Fibroblast of skin of right biceps (primary cell): ENCODE measurements around the gene ZNF615.
"Not testable (repeated sequence)": the region's sequence is repeated elsewhere in the genome, so short reads cannot be mapped to it uniquely, and the experiment has no call there.

ENCODE experiments used
- DNase-seq: peaks from one replicate; pipeline ENCODE4 v3.0.0-alpha.2; 2013

Gene ZNF615

DNA sequence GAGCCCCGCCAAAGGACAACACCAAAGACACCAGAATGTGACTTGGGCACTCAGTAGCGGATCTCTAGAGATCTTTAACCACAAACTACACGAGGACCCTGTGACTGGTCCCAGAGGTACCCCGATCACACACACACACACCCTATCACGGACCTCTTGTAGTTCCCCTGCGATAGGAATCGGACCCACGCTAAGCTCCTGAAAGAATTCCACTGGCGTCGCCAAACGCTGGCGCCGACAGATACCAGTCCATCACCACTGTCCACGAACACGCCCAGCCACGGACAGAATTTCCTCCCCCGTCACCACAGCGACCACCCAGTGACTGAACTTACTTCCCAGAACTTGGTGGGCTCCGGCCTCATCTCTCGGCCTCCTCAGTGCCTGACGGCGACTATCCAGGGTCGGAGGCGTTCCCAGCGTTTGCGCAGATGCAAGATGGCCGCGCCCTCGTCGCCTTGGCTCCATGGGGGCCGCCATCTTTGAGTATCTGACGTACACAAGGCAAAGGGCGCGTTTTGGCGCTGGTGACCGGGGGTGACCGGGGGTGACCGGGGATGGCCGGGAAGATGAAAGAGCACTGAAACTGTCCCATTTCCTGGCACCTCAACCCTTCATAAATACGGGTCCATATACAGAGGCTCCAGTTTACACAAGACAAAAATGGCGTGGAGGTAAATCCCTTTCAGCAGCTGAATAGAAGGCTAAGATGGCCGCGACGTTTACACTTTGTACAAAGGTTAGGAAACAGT is at the start of gene ZNF615:
ZNF615 (minus strand) TSS at position 406 of the 752 bp plus-strand sequence. CDS start 4,500 bp downstream, outside the sequence.
- DNase-seq = peak; percentile 87

DNA sequence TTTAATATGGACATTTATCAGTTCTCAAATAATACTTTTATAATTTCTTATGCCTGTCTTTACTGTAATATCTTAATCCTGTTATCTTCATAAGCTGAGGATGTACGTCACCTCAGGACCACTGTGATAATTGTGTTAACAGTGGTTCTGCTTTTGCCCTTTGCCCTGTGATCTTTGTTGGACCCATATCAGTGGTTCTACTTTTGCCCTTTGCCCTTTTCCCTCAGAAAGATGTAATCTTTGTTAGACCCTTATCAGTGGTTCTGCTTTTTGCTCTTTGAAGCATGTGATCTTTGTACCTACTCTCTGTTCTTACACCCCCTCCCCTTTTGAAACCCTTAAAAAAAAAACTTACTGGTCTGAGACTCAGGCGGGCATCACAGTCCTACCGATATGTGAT is 48.5 kb upstream of the ZNF615 start:
- not testable (repeated sequence) for DNase-seq

DNA sequence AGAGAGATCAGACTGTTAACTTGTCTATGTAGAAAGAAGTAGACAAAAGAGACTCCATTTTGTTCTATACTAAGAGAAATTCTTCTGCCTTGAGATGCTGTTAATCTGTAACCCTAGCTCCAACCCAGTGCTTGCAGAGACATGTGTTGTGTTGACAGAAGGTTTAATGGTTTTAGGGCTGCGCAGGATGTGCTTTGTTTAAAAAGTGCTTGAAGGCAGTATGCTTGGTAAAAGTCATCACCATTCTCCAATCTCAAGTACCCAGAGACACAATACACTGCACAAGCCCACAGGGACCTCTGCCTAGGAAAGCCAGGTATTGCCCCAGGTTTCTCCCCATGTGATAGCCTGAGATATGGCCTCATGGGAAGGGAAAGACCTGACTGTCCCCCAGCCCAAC is 43.7 kb upstream of the ZNF615 start:
- DNase-seq = not testable (repeated sequence)

DNA sequence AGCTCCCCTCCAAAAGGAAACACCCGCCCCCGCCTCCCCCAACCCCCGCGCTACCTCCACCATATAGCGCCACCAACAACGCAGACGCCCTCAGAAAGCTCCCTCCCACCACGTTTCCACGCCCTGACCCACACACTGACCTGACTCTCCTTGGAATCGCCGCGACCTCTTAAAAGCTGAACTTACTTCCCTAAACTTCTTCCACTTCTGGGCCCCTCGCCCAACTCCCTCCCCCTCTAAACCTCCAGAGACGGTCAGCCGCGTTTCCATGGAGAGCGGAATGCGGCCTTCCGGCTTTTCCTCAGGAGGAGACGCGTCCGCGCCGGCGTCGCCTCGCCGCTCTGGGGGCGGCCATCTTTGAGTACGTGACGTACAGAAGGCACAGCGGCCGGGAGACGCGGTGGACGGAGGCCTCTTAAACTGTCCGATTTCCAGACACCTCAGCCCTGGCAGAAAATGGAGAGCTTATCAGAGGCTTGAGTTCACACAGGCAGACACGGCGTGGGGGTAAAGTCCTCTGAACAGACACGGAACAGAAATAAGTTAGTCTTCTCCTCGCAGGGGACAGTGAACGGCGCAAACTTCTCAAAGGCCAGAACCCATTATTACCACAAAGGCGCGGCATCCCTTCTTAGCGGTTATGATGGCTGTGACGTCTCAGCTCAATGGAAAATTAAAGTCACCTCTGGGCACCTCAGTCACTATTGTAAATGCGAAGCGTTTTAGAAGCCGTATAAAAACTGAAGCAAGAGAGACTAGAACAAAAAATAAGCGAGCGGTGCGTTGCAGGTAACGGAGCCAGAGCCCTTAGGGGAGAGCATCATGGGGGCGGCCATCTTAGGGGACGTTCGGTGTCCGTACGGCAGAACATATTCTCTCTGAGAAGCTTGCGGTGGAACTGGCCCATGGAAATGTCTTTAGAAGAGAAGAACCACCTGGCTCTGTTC is 40.8 kb upstream of the ZNF615 start, which contains the start of gene ZNF432:
ZNF432 (minus strand) TSS at position 284 of the 947 bp plus-strand sequence. CDS start 1,970 bp downstream, outside the sequence.
- peak; percentile 93 for DNase-seq

DNA sequence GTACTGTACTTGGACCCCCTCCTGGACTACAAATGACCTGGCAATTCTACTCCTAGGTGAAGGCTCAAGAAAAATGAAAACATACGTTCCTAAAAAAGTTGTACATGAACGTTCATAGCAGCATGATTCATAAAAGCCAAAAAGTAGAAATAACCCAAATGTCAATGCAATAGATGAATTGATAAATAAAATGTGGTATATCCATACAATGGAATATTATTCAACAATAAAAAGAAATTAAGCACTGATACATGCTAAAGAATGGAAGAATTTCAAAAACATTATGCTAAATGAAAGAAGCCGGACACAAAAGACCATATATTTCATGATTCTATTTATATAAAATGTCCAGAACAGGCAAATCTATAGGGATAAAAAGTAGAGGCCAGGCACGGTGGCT is 31.2 kb upstream of the ZNF615 start:
- DNase-seq = no peak

DNA sequence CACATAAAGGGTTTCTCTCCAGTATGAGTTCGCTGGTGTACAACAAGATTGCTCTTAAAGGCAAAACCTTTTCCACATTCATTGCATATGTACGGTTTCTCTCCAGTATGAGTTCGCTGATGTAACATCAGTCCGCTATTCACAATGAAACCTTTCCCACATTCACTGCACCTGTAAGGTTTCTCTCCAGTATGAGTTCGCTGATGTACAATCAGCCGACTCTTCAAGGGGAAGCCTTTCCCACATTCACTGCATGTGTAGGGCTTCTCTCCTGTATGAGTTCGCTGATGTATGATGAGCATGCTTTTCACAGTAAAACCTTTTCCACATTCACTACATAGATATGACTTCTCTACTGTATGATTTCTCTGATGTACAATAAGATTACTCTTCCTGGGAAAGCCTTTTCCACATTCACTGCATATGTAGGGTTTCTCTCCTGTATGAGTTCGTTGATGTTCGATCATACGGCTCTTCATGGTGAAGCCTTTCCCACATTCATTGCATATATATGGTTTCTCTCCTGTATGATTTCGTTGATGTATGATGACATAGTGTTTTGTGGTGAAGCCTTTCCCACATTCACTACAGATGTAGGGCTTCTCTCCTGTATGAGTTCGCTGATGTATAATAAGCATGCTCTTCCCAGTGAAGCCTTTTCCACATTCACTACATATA is 26.2 kb upstream of the ZNF615 start:
- peak; percentile 14 for DNase-seq

DNA sequence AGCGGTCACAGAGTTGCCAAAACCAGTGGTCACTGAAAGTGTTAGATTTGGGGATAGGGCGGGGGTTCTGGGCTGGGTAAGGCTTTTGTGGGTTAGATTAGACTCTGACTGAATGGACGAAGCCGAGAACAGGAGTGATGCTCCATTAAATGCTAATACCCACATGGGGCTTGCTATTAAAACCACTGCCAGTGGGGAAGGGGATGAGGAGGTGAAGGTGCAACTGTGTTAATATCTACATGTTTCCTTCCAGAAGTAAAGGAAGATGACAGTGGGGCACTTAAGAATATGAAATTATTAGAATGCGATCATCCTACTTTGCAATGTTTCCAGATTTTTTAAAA is 20.7 kb upstream of the ZNF615 start:
- no peak for DNase-seq

DNA sequence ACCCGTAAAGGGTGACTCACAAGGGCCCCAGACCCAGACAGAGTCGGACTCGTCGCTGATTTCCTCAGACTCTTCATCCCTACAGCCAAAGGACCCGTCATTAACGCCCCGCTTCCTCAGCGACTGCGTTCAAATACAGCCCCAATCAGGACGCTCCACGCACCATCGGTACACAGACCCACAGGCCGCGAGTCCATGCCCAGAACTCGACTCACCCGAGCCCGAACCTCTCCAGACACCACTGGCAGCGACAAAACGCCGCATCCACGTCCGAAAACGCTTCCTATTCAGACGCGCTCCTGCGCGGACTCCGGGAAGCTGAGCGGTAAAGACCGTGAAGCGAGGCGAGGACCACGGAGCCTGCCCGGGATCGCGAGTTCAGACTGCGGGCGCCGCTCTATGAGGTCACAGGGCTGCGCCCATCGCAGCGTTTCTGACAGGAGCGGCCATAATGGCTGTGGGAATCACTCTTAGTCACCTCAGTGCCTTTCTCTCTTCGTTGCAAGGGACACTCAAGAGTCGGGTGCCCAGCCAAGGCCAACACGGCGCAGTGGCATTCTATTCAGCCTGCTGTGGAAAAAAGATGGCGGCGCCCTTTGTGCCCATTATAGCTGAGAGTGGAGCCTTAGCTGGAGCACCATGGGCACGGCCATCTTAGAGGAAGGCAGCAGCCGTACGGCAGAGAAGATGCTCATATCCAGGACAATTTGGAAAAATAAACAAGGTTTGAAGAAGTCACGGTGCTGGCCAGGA is 20.2 kb upstream of the ZNF615 start, which contains the start of gene ZNF614:
ZNF614 (minus strand) TSS at position 353 of the 753 bp plus-strand sequence. CDS start 2,634 bp downstream, outside the sequence.
- peak; percentile 88 for DNase-seq

DNA sequence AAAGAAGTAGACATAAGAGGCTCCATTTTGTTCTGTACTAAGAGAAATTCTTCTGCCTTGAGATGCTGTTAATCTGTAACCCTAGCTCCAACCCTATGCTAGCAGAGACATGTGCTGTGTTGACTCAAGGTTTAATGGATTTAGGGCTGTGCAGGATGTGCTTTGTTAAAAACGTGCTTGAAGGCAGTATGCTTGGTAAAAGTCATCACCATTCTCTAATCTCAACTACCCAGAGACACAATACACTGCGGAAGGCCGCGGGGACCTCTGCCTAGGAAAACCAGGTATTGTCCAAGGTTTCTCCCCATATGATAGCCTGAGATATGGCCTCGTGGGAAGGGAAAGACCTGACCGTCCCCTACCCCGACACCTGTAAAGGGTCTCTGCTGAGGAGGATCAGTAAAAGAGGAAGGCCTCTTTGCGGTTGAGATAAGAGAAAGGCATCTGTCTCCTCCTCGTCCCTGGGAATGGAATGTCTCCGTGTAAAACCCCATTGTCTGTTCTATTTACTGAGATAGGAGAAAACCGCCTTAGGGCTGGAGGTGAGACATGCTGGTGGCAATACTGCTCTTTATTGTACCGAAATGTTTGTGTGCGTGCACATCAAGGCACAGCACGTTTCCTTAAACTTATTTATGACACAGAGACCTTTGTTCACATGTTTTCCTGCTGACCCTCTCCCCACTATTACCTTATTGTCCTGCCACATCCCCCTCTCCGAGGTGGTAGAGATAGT is 18.4 kb upstream of the ZNF615 start:
- DNase-seq = not testable (repeated sequence)

DNA sequence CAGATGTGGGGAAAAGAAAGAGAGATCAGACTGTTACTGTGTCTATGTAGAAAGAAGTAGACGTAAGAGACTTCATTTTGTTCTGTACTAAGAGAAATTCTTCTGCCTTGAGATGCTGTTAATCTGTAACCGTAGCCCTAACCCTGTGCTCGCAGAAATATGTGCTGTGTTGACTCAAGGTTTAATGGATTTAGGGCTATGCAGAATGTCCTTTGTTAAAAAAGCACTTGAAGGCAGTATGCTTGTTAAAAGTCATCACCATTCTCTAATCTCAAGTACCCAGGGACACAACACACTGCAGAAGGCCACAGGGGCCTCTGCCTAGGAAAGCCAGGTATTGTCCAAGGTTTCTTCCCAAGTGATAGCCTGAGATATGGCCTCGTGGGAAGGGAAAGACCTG is 16.5 kb upstream of the ZNF615 start:
- DNase-seq = not testable (repeated sequence)

DNA sequence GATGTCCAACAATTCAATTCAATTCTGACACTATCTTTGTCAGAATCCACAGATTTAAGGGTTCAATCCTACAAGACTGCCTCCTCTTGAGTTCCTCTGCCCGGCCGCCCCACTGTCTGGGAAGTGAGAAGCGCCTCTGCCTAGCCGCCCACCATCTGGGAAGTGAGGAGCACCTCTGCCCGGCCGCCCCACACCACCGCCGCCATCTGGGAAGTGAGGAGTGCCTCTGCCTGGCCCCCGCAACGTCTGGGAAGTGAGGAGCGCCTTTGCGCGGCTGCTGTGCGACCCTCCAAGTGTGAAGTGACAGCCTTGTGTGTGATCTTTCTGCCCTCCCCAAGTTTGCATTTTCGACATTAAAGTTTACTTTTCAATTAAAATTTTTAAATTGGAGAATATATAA is 14.2 kb upstream of the ZNF615 start:
- DNase-seq = no peak

DNA sequence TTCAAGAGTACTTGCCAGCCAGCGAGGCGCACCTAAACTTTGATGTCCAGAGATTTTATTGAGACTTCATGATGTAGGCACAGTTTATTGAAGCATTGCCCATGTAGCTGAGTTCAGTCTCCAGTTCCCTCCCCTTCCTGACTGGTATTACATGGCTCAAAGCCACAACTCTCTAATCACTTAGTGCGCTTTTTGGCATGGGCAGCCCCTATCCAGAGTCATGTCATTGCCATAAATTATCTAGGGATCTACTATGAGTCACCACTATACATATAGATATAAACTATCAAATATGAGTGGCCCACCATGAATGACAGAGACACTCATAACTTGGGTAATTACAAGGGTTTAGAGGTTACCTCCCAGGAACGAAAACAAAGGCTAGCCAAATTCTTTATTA is 12.5 kb upstream of the ZNF615 start:
- DNase-seq = no peak

DNA sequence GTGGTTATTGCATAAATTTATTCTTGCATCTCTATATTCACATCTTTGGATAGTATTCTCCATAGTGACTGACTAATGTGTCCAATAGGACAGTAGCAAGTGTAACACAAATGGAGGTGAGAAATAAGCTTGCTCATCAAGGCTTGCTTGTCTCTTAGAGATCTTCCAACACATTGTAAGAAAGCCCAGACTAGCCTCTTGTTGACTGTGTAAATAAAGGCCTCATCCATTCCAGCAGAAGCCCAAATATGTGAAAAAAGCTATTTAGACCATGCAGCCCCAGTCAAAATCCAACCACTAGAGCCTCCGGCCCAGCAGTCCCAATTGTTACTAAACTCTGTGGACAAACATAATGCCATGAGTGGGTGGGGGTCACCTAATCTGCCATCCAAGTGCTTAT is 2.7 kb upstream of the ZNF615 start:
- DNase-seq = no peak

DNA sequence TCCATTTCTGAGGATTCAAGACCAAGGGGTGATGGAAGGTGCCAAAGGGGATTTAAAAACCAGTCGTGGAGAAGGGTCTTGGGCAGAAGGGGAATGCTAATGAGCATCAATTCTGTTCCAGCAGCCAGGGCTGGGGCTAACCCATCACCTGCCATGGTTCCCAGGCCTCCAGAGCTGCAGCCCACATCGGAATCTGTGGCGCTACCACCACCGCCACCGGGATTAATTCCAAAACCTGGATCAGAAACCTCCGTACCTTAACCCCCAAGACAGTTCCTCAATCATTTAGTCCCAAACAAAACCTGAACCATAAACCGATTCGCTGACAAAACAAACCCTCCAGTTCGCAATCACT is 583 bp downstream of the ZNF615 start:
- DNase-seq = peak; percentile 3

DNA sequence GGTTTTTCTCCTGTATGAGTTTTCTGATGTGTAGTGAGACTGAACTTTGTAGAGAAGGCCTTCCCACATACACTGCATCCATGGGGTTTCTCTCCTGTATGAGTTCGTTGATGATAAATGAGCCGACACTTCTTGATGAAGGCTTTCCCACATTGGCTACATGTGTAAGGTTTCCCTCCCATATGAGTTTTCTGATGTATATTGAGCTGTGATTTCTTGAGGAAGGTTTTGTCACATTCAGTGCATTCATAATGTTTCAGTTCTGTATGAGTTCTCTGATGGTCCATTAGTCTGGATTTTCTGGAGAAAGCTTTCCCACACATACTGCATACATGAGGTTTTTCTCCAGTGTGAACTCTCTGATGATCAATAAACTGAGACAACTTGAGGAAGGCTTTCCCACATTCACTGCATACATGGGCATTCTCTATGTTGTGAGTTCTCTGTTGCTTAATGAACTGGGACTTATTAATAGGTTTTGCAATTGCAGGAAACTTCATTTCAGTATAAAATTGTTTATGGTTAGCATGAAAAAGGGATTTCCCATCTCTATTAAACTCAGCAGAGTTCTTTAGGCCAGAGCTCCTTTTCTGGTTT is 13.9 kb downstream of the ZNF615 start:
- DNase-seq = no peak

DNA sequence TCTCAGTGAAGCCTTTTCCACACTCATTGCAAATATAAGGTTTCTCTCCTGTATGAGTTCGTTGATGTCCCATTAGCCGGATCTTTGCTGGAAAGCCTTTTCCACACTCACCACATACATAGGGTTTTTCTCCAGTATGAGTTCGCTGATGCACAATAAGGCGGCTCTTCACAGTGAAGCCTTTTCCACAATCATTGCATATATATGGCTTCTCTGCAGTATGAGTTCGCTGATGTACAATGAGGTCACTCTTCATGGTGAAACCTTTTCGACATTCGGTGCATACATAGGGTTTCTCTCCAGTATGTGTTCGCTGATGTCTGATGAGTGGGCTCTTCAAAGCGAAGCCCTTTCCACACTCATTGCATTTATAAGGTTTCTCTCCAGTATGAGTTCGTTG is 14.6 kb downstream of the ZNF615 start:
- DNase-seq = no peak

DNA sequence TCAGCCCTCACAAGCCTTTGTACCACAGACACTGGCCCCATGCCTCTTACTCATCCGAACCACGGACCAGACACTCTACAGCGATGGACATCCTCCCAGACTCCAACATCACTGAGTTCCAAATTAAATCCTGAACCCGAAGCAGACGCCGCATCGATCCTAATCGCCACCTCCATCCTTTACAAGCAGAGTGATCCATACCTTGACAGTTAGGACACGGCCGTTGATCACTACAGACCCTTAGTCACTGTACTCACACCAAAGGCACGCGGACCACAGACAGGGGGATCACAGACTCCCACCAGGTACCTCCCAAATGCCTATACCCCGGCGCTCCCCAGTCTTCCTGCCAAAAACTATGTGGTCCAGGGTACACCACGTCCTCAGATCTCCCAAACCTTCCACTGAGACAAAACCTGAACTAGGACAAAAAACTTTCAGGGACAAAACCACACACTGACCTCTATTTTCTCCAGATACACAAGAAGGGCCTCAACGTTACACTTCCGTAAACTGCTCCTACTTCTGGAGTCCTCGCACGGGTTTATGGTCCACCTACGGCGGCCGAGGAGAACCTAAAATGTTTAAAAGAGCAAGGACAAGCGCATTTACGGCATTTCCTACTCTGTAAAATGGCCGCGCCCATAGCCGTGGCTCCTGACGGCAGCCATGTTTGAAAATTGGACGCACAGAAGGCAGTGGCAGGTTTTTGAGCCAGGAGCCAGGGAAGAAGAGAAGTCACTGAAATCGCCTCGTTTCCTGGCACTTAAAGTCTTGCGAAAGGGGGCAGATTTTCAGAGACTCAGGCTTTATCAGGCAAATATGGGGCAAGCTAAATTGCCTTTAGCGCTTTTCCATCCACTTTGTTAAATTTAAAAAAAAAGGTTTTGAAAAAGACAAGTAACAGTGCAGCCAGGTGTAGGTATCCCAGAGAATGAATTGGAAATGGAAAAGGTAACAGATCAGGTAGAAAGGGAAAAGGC is 21.4 kb downstream of the ZNF615 start, which contains the start of gene ZNF350:
ZNF350 (minus strand) TSS at position 532 of the 983 bp plus-strand sequence. CDS start 12,480 bp downstream, outside the sequence.
- peak; percentile 95 for DNase-seq

DNA sequence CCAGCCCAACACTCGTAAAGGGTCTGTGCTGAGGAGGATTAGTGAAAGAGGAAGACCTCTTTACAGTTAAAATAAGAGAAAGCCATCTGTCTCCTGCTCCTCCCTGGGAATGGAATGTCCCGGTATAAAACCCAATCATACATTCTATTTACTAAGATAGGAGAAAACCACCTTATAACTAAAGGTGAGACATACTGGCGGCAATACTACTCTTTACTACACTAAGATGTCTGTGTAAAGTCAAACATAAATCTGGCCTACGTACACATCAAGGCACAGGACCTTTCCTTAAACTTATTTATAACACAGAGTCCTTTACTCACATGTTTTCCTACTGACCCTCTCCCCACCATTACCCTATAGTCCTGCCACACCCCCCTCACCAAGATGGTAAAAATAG is 24.6 kb downstream of the ZNF615 start:
- DNase-seq = no peak

DNA sequence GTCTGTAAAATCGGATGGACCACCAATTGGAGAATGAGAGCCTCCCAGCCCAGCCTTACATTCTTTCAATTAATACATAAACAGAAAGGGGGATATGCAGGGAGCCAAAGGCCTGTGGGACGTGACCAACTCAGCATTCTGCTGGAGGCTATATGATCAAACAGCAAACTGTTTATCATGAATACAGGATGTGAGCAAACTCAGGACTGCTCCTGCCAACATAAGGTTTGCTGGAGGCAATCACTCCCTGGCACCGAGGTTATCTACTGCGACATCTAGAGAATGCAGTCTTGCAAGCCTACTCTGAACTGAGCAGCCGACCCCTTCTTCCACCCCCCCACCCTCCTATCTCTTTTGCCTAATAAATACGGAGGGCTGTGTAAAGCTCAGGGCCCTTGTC is 27.1 kb downstream of the ZNF615 start:
- DNase-seq = not testable (repeated sequence)
